K562 (cell line): ENCODE measurements around the gene ANO3. TPM values are rescaled to one million over a fixed set of nuclear protein-coding genes. Genes with fewer than 3 reads are reported as not detected.

ENCODE experiments used
- ARID4B ChIP-seq: sonication (generic); formaldehyde crosslinking; IDR thresholded peaks from 2 replicates; pipeline ENCODE4 v1.8.0; 2022; ENCODE audit warnings: mild to moderate bottlenecking, missing genetic modification reagents
- CBFA2T2 ChIP-seq: fragments of 450-650 bp; conservative IDR thresholded peaks from 2 replicates; pipeline ENCODE4 v1.6.1; 2017; ENCODE audit warnings: mild to moderate bottlenecking
- IRF2 ChIP-seq: sonication (generic); formaldehyde crosslinking; IDR thresholded peaks from 2 replicates; pipeline ENCODE4 v1.8.1; 2022; ENCODE audit warnings: mild to moderate bottlenecking, missing genetic modification reagents
- MCM2 ChIP-seq: fragments of 450-650 bp; IDR thresholded peaks from 2 replicates; pipeline ENCODE4 v1.6.1; 2017; ENCODE audit warnings: low read depth, mild to moderate bottlenecking
- NONO ChIP-seq, 2 experiments: fragments of 200-400 bp in 1 of 2; fragments of 450-650 bp in 1 of 2; formaldehyde crosslinking in 1 of 2; IDR thresholded peaks; 2 replicates each; pipeline ENCODE4 v1.6.1; 2017; ENCODE audit warnings: low read depth in 2 of 2, mild to moderate bottlenecking in 2 of 2, moderate library complexity in 2 of 2, low read length in 1 of 2
- TFE3 ChIP-seq: fragments of 450-650 bp; formaldehyde crosslinking; IDR thresholded peaks from 2 replicates; pipeline ENCODE4 v1.4.0; 2020; ENCODE audit warnings: mild to moderate bottlenecking, mixed read lengths
- ZNF253 ChIP-seq: fragments of 250-450 bp; sonication (Bioruptor Pico); conservative IDR thresholded peaks from 2 replicates; pipeline ENCODE4 v1.6.1; 2021; ENCODE audit warnings: mild to moderate bottlenecking
- ZNF280A ChIP-seq: fragments of 450-650 bp; IDR thresholded peaks from 2 replicates; pipeline ENCODE4 v1.6.1; 2018; ENCODE audit warnings: mild to moderate bottlenecking, low read depth; ENCODE audit not compliant: partially characterized antibody
- polyA plus RNA-seq, 8 experiments: library from polyadenylated mRNA; depleted of rRNA in 4 of 8; stranded (reverse) in 5 of 8; unstranded in 3 of 8; fragments of >200 nt; fragmentation: Nextera tagmentation in 2 of 8; fragmentation: Illumina TruSeq in 1 of 8; extraction: Ambion mirVana in 2 of 8; extraction: Trizol in 1 of 8; gene quantifications; 2 replicates each; pipeline versions ENCODE4 v1.2.1 to v1.2.3, GENCODE V29; 2011 to 2014; ENCODE audit warnings: inconsistent platforms in 1 of 8, missing spikeins in 1 of 8
- total RNA-seq, 7 experiments: library from RNA; depleted of rRNA in 6 of 7; stranded (reverse); fragments of >200 nt in 6 of 7; fragmentation: Illumina TruSeq in 2 of 7; extraction: Trizol in 2 of 7; gene quantifications; 2 replicates each; pipeline versions ENCODE4 v1.2.1 to v1.2.3, GENCODE V29; 2011 to 2021; ENCODE audit warnings: low replicate concordance in 1 of 7

Gene ANO3
- total and polyA plus RNA-seq, 9 of the 15 experiments (the other 6 are each of a cell fraction or from before 2014, with no cell fraction given) = 0.01 to 0.13 (median 0.04) TPM; not detected in 1

GRCh38 chr11:26470992-26471391 lies 139.1 kb downstream of the ANO3 start (continued):
- TF ChIP-seq TFE3 (CRISPR knock-in tag) (no peak), CBFA2T2 (no peak), ZNF253 (no peak), ZNF280A (no peak), NONO (IDR thresholded peaks at IDR 0.05; ENCODE audit: low read depth in 2 of 2, low read length in 1 of 2) (no peak), IRF2 (no peak), MCM2 (no peak), ARID4B (CRISPR knock-in tag) (no peak)
